ENCODE results near the gene TRAF5. TPM values are rescaled to one million over a fixed set of nuclear protein-coding genes. Genes with fewer than 3 reads are reported as not detected.

TRAF5 gene
- total RNA-seq, 1 donor from 2014 or later, result 73.1 TPM

DNA sequence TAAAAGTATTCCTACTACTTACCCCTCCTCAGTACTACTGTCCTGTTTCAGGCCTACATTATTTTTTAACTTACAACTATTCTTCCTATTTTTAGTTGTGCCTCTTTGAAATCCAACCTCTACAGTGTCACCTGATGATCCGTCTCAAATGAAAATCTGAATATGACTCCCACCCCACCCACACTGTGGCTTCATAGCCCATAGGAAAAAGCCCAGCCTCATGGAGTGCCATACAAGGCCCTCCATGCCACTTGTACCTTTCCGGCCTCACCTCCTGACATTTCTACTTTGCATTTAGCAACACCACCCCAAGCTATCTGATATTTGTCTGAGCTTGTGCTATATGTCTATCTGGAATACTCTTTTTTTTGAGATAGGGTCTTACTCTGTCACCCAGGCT, 49.3 kb downstream of the TRAF5 start:
- Mint-ChIP-seq H3K4me3 (no peak overlapping the region), H3K36me3 (ENCODE audit: low read depth) (peaks cover 58% of the 10 kb centered on the region), H3K4me1 (no peaks in the 10 kb centered on the region), H3K9me3 (no peaks in the 10 kb centered on the region), H3K27ac (no peak overlapping the region), H3K27me3 (no peaks in the 10 kb centered on the region)
- TF ChIP-seq, protein P1, sequence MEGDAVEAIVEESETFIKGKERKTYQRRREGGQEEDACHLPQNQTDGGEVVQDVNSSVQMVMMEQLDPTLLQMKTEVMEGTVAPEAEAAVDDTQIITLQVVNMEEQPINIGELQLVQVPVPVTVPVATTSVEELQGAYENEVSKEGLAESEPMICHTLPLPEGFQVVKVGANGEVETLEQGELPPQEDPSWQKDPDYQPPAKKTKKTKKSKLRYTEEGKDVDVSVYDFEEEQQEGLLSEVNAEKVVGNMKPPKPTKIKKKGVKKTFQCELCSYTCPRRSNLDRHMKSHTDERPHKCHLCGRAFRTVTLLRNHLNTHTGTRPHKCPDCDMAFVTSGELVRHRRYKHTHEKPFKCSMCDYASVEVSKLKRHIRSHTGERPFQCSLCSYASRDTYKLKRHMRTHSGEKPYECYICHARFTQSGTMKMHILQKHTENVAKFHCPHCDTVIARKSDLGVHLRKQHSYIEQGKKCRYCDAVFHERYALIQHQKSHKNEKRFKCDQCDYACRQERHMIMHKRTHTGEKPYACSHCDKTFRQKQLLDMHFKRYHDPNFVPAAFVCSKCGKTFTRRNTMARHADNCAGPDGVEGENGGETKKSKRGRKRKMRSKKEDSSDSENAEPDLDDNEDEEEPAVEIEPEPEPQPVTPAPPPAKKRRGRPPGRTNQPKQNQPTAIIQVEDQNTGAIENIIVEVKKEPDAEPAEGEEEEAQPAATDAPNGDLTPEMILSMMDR (IDR thresholded peaks at IDR 0.05), result no peak
- POLR2A ChIA-PET, result no interaction called here
- DNase-seq (no peak), ATAC-seq (ENCODE audit: low read depth) (no peak)
- CTCF ChIA-PET, result no interaction called here
- intact Hi-C loops (cut with micrococcal nuclease), result no loop called here

DNA sequence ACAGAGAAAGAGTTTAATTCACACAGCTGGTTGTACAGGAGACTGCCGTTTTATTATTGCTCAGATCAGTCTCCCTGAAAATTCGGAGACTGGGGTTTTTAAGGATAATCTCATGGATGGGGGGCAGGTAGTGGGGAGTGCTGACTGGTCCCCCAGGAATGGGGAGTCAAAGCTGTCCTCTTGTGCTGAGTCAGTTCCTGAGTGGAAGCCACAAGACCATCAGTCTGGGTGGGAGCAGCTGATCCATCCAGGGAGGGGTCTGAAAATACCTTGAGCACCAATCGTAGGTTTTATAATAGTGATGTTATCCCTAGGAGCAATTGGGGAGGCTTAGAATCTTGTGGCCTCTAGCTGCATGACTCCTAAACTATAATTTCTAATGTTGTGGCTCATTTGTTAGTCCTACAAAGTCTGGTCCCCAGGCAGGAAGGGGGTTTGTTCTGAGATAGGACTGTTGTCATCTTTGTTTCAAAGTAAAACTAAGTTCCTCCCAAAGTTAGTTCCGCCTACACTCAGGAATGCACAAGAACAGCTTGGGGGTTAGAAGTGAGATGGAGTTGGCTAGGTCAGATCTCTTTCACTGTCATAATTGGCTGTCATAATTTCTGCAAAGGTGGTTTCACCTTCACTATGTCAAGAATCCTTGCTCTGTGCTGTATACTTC, 50.3 kb downstream of the TRAF5 start:
- Mint-ChIP-seq H3K27ac (peak overlapping the region; percentile 7), H3K4me3 (no peak overlapping the region), H3K9me3 (no peaks in the 10 kb centered on the region), H3K27me3 (no peaks in the 10 kb centered on the region), H3K4me1 (peaks cover 5% of the 10 kb centered on the region), H3K36me3 (ENCODE audit: low read depth) (peaks cover 49% of the 10 kb centered on the region)
- TF ChIP-seq, protein P1 (IDR thresholded peaks at IDR 0.05), result no peak
- no peak for ATAC-seq (ENCODE audit: low read depth)
- POLR2A ChIA-PET, result no interaction called here
- no peak for DNase-seq
- intact Hi-C loops (cut with micrococcal nuclease), result no loop called here
- CTCF ChIA-PET, result no interaction called here

DNA sequence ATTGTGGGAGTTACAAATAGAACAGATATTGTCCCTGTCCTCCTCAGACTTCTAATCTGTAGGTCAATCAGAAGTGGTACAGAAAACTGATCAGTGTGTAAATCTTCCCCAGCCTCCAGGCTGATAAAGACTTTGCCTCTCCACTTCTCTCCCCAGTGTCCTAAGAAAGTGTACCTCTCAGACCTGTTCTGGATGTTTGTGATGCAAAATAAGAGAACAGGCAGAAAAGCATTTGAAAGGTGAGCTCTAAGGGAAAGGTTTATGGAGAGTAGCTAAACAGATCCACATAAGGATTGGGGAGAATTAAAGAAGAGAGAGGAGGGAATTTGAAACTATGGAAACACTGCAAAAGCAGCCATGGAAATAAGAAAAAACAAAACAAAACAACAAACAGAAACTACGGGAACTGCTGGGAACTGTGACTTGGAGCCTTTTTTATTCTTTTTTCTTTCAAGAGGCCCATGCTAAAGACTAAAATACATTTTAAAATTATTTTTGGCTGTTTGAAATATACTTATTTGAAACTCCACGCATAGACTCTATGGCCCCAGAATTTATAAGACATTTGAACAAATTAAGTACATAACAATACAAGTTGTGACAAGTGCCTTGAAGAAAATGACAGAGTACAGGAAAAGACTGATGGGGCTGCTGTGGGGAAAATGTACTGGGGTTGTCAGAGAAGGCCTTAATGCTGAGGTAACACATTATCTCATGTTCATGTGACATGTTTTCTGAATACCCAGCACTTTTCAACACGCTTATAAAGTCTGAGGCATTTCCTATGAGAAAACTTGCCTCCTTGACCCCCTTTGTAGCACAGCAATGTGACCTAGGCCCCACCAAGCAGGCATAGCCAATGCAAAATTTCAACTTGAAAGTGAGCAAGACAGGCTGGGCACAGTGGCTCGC, 51.2 kb downstream of the TRAF5 start:
- intact Hi-C loops (cut with micrococcal nuclease), result no loop called here
- TF ChIP-seq, protein P1 (IDR thresholded peaks at IDR 0.05), result no peak
- DNase-seq (no peak), ATAC-seq (ENCODE audit: low read depth) (no peak)
- H3K9me3 Mint-ChIP-seq, result no peaks in the 10 kb centered on the region
- no peaks in the 10 kb centered on the region for H3K27me3 Mint-ChIP-seq
- ChIA-PET CTCF (no interaction called here), POLR2A (no interaction called here)
- H3K4me1 Mint-ChIP-seq, result peaks cover 9% of the 10 kb centered on the region
- H3K36me3 Mint-ChIP-seq (ENCODE audit: low read depth), result peaks cover 44% of the 10 kb centered on the region
- no peak overlapping the region for H3K4me3 Mint-ChIP-seq
- peak overlapping the region; percentile 7 for H3K27ac Mint-ChIP-seq

DNA sequence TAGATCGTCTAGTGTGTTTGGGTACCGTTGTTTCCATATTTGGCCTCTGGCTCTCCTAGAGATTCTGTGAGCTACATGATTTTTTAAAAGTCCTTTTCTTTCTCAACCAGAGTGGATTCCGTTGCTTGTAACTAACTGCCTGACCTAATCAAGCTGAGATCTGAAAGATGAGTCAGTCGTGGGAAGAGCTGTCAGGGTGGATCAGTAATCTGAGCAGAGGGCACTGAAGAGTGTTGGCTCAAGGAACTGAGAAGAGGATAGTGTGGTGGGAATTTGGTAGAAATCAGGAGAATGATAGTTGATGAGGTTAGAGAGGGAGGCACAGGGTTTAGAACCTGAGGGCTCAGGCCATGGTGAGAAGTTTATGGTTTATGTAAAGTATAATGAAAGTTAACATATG, 52.2 kb downstream of the TRAF5 start:
- no peak for DNase-seq
- POLR2A ChIA-PET, result interaction anchor here (0.7 to 2.4 kb wide), 2 partner anchors 51 to 223 kb away, joined by 4 to 10 read pairs; no protein-coding TSS in a partner anchor
- ATAC-seq (ENCODE audit: low read depth), result no peak
- Mint-ChIP-seq H3K27me3 (no peaks in the 10 kb centered on the region), H3K9me3 (no peaks in the 10 kb centered on the region), H3K36me3 (ENCODE audit: low read depth) (peaks cover 43% of the 10 kb centered on the region), H3K27ac (peak overlapping the region; percentile 0), H3K4me1 (peaks cover 19% of the 10 kb centered on the region), H3K4me3 (no peak overlapping the region)
- TF ChIP-seq, protein P1 (IDR thresholded peaks at IDR 0.05), result no peak
- CTCF ChIA-PET, result no interaction called here
- intact Hi-C loops (cut with micrococcal nuclease), result no loop called here

DNA sequence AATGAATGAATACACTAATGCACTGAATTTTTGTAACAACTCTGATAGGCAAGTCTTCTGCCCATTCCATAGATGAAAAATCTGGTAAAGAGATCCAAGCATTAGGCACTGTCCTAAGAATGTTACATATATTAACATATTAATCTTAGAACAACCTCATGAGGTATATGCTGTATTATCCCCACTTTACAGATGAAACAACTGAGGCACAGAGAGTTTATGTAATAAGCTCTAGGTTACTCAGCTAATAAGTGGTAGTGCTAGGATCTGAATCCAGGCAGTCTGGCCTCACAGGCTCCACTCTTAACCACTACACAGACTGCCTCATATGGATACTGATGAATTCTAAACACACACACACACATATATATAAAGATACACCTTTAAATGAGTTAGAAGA, 52.8 kb downstream of the TRAF5 start:
- POLR2A ChIA-PET, result interaction anchor here (2.4 kb wide), 1 partner anchor 51 kb away, joined by 10 read pairs; no protein-coding TSS in a partner anchor
- Mint-ChIP-seq H3K4me3 (no peak overlapping the region), H3K27me3 (no peaks in the 10 kb centered on the region), H3K4me1 (peaks cover 20% of the 10 kb centered on the region), H3K27ac (peak overlapping the region; percentile 39), H3K9me3 (no peaks in the 10 kb centered on the region), H3K36me3 (ENCODE audit: low read depth) (peaks cover 37% of the 10 kb centered on the region)
- ATAC-seq (ENCODE audit: low read depth) (no peak), DNase-seq (no peak)
- intact Hi-C loops (cut with micrococcal nuclease), result no loop called here
- TF ChIP-seq, protein P1 (IDR thresholded peaks at IDR 0.05), result no peak
- CTCF ChIA-PET, result no interaction called here
